Activated naive CD8-positive, alpha-beta T cell (primary cell): ENCODE measurements around the gene GRM7.

Source experiments
- H3K27ac Mint-ChIP-seq: one replicate; pipeline ENCODE4 v1.8.0; 2021; ENCODE audit warnings: mixed read lengths
- H3K27me3 Mint-ChIP-seq: one replicate; pipeline ENCODE4 v1.8.0; 2021; ENCODE audit warnings: mixed read lengths
- H3K36me3 Mint-ChIP-seq: one replicate; pipeline ENCODE4 v1.8.0; 2021; ENCODE audit warnings: mixed read lengths
- H3K4me1 Mint-ChIP-seq: one replicate; pipeline ENCODE4 v1.8.0; 2021; ENCODE audit warnings: low read depth, mixed read lengths
- H3K4me3 Mint-ChIP-seq: one replicate; pipeline ENCODE4 v1.8.0; 2021; ENCODE audit warnings: mild to moderate bottlenecking, mixed read lengths
- H3K9me3 Mint-ChIP-seq: one replicate; pipeline ENCODE4 v1.8.0; 2021; ENCODE audit warnings: low read depth, mixed read lengths

Gene GRM7

GRCh38 chr3:7207125-7207524 lies 346.2 kb downstream of the GRM7 start:
- H3K4me3 Mint-ChIP-seq = no peak overlapping the region
- H3K36me3 Mint-ChIP-seq = no peaks in the 10 kb centered on the region
- H3K4me1 Mint-ChIP-seq = no peaks in the 10 kb centered on the region
- no peaks in the 10 kb centered on the region for H3K27me3 Mint-ChIP-seq
- H3K9me3 Mint-ChIP-seq = peaks cover 4% of the 10 kb centered on the region
- no peak overlapping the region for H3K27ac Mint-ChIP-seq

- Mint-ChIP-seq H3K4me3 (no peak overlapping the region), H3K27me3 (no peaks in the 10 kb centered on the region), H3K36me3 (no peaks in the 10 kb centered on the region), H3K4me1 (no peaks in the 10 kb centered on the region), H3K27ac (no peak overlapping the region), H3K9me3 (peaks cover 3% of the 10 kb centered on the region)
Measured at GRCh38 chr3:7207928-7208327, 347.0 kb downstream of the GRM7 start.

- no peak overlapping the region for H3K4me3 Mint-ChIP-seq
- no peak overlapping the region for H3K27ac Mint-ChIP-seq
- no peaks in the 10 kb centered on the region for H3K27me3 Mint-ChIP-seq
- no peaks in the 10 kb centered on the region for H3K4me1 Mint-ChIP-seq
- H3K9me3 Mint-ChIP-seq = no peaks in the 10 kb centered on the region
- no peaks in the 10 kb centered on the region for H3K36me3 Mint-ChIP-seq
Measured at GRCh38 chr3:7209098-7209497, 348.2 kb downstream of the GRM7 start.

GRCh38 chr3:7211740-7212139 lies 350.8 kb downstream of the GRM7 start:
- Mint-ChIP-seq H3K27me3 (no peaks in the 10 kb centered on the region), H3K4me1 (no peaks in the 10 kb centered on the region), H3K27ac (no peak overlapping the region), H3K4me3 (no peak overlapping the region), H3K9me3 (no peaks in the 10 kb centered on the region), H3K36me3 (no peaks in the 10 kb centered on the region)

GRCh38 chr3:7215706-7216105 lies 354.8 kb downstream of the GRM7 start:
- Mint-ChIP-seq H3K9me3 (no peaks in the 10 kb centered on the region), H3K4me1 (no peaks in the 10 kb centered on the region), H3K27me3 (no peaks in the 10 kb centered on the region), H3K4me3 (no peak overlapping the region), H3K36me3 (no peaks in the 10 kb centered on the region), H3K27ac (no peak overlapping the region)

GRCh38 chr3:7226393-7226792 lies 365.5 kb downstream of the GRM7 start:
- no peaks in the 10 kb centered on the region for H3K36me3 Mint-ChIP-seq
- no peaks in the 10 kb centered on the region for H3K4me1 Mint-ChIP-seq
- H3K27ac Mint-ChIP-seq = no peak overlapping the region
- H3K27me3 Mint-ChIP-seq = no peaks in the 10 kb centered on the region
- H3K9me3 Mint-ChIP-seq = peaks cover 9% of the 10 kb centered on the region
- no peak overlapping the region for H3K4me3 Mint-ChIP-seq

- Mint-ChIP-seq H3K27ac (no peak overlapping the region), H3K4me1 (no peaks in the 10 kb centered on the region), H3K27me3 (peaks cover 3% of the 10 kb centered on the region), H3K9me3 (peaks cover 5% of the 10 kb centered on the region), H3K36me3 (no peaks in the 10 kb centered on the region), H3K4me3 (no peak overlapping the region)
Measured at GRCh38 chr3:7238565-7239295, 377.8 kb downstream of the GRM7 start.

GRCh38 chr3:7241584-7242302 lies 380.8 kb downstream of the GRM7 start:
- H3K27ac Mint-ChIP-seq = no peak overlapping the region
- no peak overlapping the region for H3K4me3 Mint-ChIP-seq
- H3K4me1 Mint-ChIP-seq = no peaks in the 10 kb centered on the region
- peaks cover 5% of the 10 kb centered on the region for H3K9me3 Mint-ChIP-seq
- H3K27me3 Mint-ChIP-seq = peaks cover 3% of the 10 kb centered on the region
- H3K36me3 Mint-ChIP-seq = no peaks in the 10 kb centered on the region

GRCh38 chr3:7242303-7242635 lies 381.4 kb downstream of the GRM7 start:
- Mint-ChIP-seq H3K9me3 (peaks cover 5% of the 10 kb centered on the region), H3K4me3 (no peak overlapping the region), H3K27me3 (peaks cover 3% of the 10 kb centered on the region), H3K27ac (no peak overlapping the region), H3K4me1 (no peaks in the 10 kb centered on the region), H3K36me3 (no peaks in the 10 kb centered on the region)

GRCh38 chr3:7249493-7250076 lies 388.7 kb downstream of the GRM7 start:
- Mint-ChIP-seq H3K9me3 (peaks cover 6% of the 10 kb centered on the region), H3K27ac (no peak overlapping the region), H3K4me3 (no peak overlapping the region), H3K27me3 (no peaks in the 10 kb centered on the region), H3K4me1 (no peaks in the 10 kb centered on the region), H3K36me3 (no peaks in the 10 kb centered on the region)

- no peaks in the 10 kb centered on the region for H3K4me1 Mint-ChIP-seq
- no peak overlapping the region for H3K4me3 Mint-ChIP-seq
- H3K9me3 Mint-ChIP-seq = peaks cover 6% of the 10 kb centered on the region
- no peaks in the 10 kb centered on the region for H3K27me3 Mint-ChIP-seq
- no peak overlapping the region for H3K27ac Mint-ChIP-seq
- H3K36me3 Mint-ChIP-seq = no peaks in the 10 kb centered on the region
Measured at GRCh38 chr3:7254251-7254650, 393.3 kb downstream of the GRM7 start.

GRCh38 chr3:7260975-7261374 lies 400.1 kb downstream of the GRM7 start:
- Mint-ChIP-seq H3K4me3 (no peak overlapping the region), H3K4me1 (no peaks in the 10 kb centered on the region), H3K9me3 (no peaks in the 10 kb centered on the region), H3K36me3 (no peaks in the 10 kb centered on the region), H3K27me3 (no peaks in the 10 kb centered on the region), H3K27ac (no peak overlapping the region)

GRCh38 chr3:7263347-7264195 lies 402.7 kb downstream of the GRM7 start:
- Mint-ChIP-seq H3K9me3 (peaks cover 4% of the 10 kb centered on the region), H3K4me1 (no peaks in the 10 kb centered on the region), H3K36me3 (no peaks in the 10 kb centered on the region), H3K4me3 (no peak overlapping the region), H3K27ac (no peak overlapping the region), H3K27me3 (no peaks in the 10 kb centered on the region)

- Mint-ChIP-seq H3K9me3 (peaks cover 4% of the 10 kb centered on the region), H3K4me1 (no peaks in the 10 kb centered on the region), H3K4me3 (no peak overlapping the region), H3K36me3 (no peaks in the 10 kb centered on the region), H3K27me3 (no peaks in the 10 kb centered on the region), H3K27ac (no peak overlapping the region)
Measured at GRCh38 chr3:7264196-7264526, 403.2 kb downstream of the GRM7 start.

- Mint-ChIP-seq H3K4me3 (no peak overlapping the region), H3K9me3 (peaks cover 4% of the 10 kb centered on the region), H3K36me3 (no peaks in the 10 kb centered on the region), H3K27ac (no peak overlapping the region), H3K27me3 (no peaks in the 10 kb centered on the region), H3K4me1 (no peaks in the 10 kb centered on the region)
Measured at GRCh38 chr3:7265736-7266135, 404.8 kb downstream of the GRM7 start.
